ENCODE measurements around the gene HINT3.
"Not testable (repeated sequence)": the region's sequence is repeated elsewhere in the genome, so short reads cannot be mapped to it uniquely, and the experiment has no call there.

The HINT3 gene

GRCh38 chr6:125963817-125964216 is 7.2 kb downstream of the HINT3 start:
- peak in 1 of 2 experiments; percentile 19 for DNase-seq

- peak in 1 of 2 experiments; percentile 6 for DNase-seq
These were observed 10.0 kb downstream of the HINT3 start for GRCh38 chr6:125966569-125966968.

- DNase-seq = no peak
These were observed 11.9 kb downstream of the HINT3 start for GRCh38 chr6:125968493-125968892.

GRCh38 chr6:125970760-125971159 is 14.2 kb downstream of the HINT3 start:
- DNase-seq = no peak

- DNase-seq = not testable (repeated sequence)
These were observed 15.9 kb downstream of the HINT3 start for GRCh38 chr6:125972478-125972877.

GRCh38 chr6:125974214-125974866 is 17.8 kb downstream of the HINT3 start:
- peak; percentile 44 to 72 for DNase-seq

GRCh38 chr6:125979101-125979500 is 22.5 kb downstream of the HINT3 start:
- DNase-seq = no peak

- no peak for DNase-seq
These were observed 25.1 kb downstream of the HINT3 start for GRCh38 chr6:125981571-125982185.

GRCh38 chr6:125983246-125983945 is 26.8 kb downstream of the HINT3 start:
- peak in 1 of 2 experiments; percentile 24 for DNase-seq

- peak in 1 of 2 experiments; percentile 21 for DNase-seq
These were observed 27.7 kb downstream of the HINT3 start for GRCh38 chr6:125984311-125984710.

- DNase-seq = no peak
These were observed 29.0 kb downstream of the HINT3 start for GRCh38 chr6:125985522-125985921.

GRCh38 chr6:125985979-125986300 is 29.4 kb downstream of the HINT3 start:
- no peak for DNase-seq

GRCh38 chr6:125986301-125987025 is 29.9 kb downstream of the HINT3 start, which contains the start of gene TRMT11:
TSS of gene TRMT11 (plus strand) at chr6:125986540. CDS start at chr6:125986551, 11 bp downstream.
- peak; percentile 97 to 98 for DNase-seq

- peak; percentile 64 to 65 for DNase-seq
These were observed 30.6 kb downstream of the HINT3 start for GRCh38 chr6:125987026-125987617.

GRCh38 chr6:125988280-125988679 is 31.7 kb downstream of the HINT3 start:
- no peak for DNase-seq

GRCh38 chr6:125989631-125990030 is 33.1 kb downstream of the HINT3 start:
- no peak for DNase-seq

- no peak for DNase-seq
These were observed 35.1 kb downstream of the HINT3 start for GRCh38 chr6:125991653-125992052.

GRCh38 chr6:125994670-125995488 is 38.3 kb downstream of the HINT3 start:
- peak; percentile 84 to 94 for DNase-seq

GRCh38 chr6:125995972-125996580 is 39.5 kb downstream of the HINT3 start:
- peak; percentile 67 to 83 for DNase-seq

- no peak for DNase-seq
These were observed 46.4 kb downstream of the HINT3 start for GRCh38 chr6:126002755-126003679.

All from NCI-H524 (cell line).